HUES64 (cell line): Measurements from ENCODE around the gene PLS1.
"Not testable (repeated sequence)": the region's sequence is repeated elsewhere in the genome, so short reads cannot be mapped to it uniquely, and the experiment has no call there.

Experiments
- H3K27ac ChIP-seq: 2 replicates; pipeline ENCODE4 v1.7.0; 2013; ENCODE audit warnings: low read depth, low read length, inconsistent platforms
- H3K27me3 ChIP-seq: 2 replicates; pipeline ENCODE4 v1.6.1; 2013; ENCODE audit warnings: mild to moderate bottlenecking, low read length; ENCODE audit not compliant: insufficient read depth
- H3K36me3 ChIP-seq: 2 replicates; pipeline ENCODE4 v1.6.1; 2013; ENCODE audit warnings: mild to moderate bottlenecking, low read length; ENCODE audit not compliant: insufficient read depth
- H3K4me1 ChIP-seq: 2 replicates; pipeline ENCODE4 v1.6.1; 2013; ENCODE audit warnings: mild to moderate bottlenecking, low read length, moderate library complexity; ENCODE audit not compliant: insufficient read depth
- H3K4me3 ChIP-seq: 2 replicates; pipeline ENCODE4 v1.5.1; 2013; ENCODE audit warnings: mild to moderate bottlenecking, low read length, moderate library complexity
- H3K9ac ChIP-seq: 2 replicates; pipeline ENCODE4 v1.6.1; 2013; ENCODE audit warnings: mild to moderate bottlenecking, low read depth, low read length
- H3K9me3 ChIP-seq: 2 replicates; pipeline ENCODE4 v1.6.1; 2013; ENCODE audit warnings: low read depth, low read length; ENCODE audit not compliant: insufficient read depth
- WGBS: fragments of 150-250, 120-280 bp; methylation state at CpG from one replicate; pipeline ENCODE4 v1.1.7; 2013; ENCODE audit warnings: missing lambda C conversion rate; 5-methylcytosine and 5-hydroxymethylcytosine counted together

The PLS1 gene

DNA sequence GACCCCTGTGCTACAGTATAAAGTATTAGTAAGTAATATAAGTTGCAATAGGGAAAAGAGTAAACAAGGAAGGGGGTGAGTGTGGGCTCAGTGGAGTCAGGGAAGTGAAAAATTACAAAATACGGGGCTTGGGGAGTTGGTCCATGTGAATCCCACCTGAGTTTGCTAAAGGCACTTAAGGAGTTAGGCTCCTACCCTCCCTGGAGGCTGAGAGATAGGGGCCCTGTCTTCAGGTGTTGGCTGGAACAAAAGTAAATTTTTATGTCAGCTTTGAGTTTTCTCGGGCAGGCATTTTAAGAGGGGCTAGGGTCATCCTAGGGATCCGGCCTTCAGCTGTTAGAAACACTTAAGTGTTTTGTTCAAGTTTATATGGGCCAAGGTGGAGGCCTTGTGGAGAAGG lies 135.9 kb downstream of the PLS1 start:
- no peak overlapping the region for H3K9ac ChIP-seq
- no peaks in the 10 kb centered on the region for H3K27me3 ChIP-seq
- H3K4me3 ChIP-seq = no peak overlapping the region
- H3K36me3 ChIP-seq = no peaks in the 10 kb centered on the region
- H3K27ac ChIP-seq = no peak overlapping the region
- WGBS = 89% methylated on average over 3 of the region's 3 CpGs
- peaks cover 14% of the 10 kb centered on the region for H3K4me1 ChIP-seq
- H3K9me3 ChIP-seq = no peaks in the 10 kb centered on the region

DNA sequence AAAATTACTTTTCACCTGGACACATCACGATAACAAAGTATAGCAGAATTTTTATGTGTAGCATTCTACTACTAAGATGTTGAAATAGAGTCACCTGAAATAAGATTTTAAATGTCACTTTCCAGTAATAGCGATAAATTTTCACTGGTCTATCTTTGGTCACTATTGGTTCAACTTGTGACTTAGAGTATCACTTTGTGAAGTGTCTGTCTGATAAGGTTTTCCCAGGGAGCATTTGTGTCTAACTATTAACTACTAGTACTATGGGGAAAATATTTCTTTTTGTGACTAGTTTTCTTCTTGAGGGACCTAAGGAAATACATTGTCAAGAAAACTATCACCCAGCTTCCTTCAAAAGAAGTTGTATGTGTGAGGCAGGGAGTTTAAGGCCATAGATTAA lies 138.6 kb downstream of the PLS1 start:
- WGBS = 87% methylated on average over 1 of the region's 2 CpGs
- H3K27me3 ChIP-seq = no peaks in the 10 kb centered on the region

DNA sequence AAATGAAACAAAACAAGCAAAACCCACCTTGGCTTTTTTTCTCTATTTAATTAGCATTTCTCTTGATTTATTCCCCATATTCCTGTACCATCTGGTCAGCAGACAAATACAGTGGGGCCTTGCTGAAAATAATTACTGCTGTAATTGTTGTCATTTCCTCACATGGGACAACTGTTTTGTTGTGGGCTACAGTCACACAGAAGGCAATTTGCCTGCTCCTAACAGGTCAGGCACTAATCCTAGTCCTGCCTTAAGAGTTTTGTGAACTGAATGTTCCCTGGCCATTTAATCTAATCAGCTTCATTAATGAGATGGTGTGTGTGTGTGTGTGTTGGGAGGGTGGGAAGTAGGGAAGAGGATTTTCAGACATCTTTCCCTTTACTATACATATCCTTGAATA lies 139.3 kb downstream of the PLS1 start:
- Histone ChIP-seq H3K27me3 (no peaks in the 10 kb centered on the region), H3K9me3 (no peaks in the 10 kb centered on the region), H3K4me3 (no peak overlapping the region), H3K4me1 (peaks cover 22% of the 10 kb centered on the region), H3K36me3 (no peaks in the 10 kb centered on the region), H3K27ac (no peak overlapping the region), H3K9ac (no peak overlapping the region)

More for the DNA sequence above, 138.6 kb downstream of the PLS1 start:
- H3K36me3 ChIP-seq = no peaks in the 10 kb centered on the region
- no peak overlapping the region for H3K27ac ChIP-seq
- H3K9ac ChIP-seq = no peak overlapping the region
- peaks cover 19% of the 10 kb centered on the region for H3K4me1 ChIP-seq
- H3K4me3 ChIP-seq = no peak overlapping the region
- H3K9me3 ChIP-seq = no peaks in the 10 kb centered on the region

DNA sequence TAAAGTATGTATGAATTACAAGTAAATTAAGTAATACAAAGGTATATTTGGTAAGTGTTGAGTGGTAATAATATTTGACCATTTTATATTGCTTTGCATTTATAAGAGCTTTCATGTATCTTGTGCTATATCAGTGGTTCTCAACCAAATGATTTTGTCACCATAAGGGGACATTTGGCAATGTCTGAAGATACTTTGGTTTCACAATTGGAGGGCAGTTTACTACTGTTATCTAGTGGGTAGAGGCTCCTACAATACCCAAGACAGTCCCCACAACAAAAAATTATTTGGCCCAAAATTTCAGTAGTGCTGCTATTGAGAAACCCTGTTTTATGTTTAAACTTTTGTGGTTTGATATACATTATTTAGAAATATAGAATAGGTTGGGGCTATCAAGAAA lies 142.2 kb downstream of the PLS1 start:
- Histone ChIP-seq H3K4me3 (no peak overlapping the region), H3K4me1 (peaks cover 12% of the 10 kb centered on the region; the same call in 1 of the 2 replicates), H3K9me3 (no peaks in the 10 kb centered on the region), H3K36me3 (no peaks in the 10 kb centered on the region), H3K27ac (no peak overlapping the region), H3K9ac (no peak overlapping the region), H3K27me3 (no peaks in the 10 kb centered on the region)

DNA sequence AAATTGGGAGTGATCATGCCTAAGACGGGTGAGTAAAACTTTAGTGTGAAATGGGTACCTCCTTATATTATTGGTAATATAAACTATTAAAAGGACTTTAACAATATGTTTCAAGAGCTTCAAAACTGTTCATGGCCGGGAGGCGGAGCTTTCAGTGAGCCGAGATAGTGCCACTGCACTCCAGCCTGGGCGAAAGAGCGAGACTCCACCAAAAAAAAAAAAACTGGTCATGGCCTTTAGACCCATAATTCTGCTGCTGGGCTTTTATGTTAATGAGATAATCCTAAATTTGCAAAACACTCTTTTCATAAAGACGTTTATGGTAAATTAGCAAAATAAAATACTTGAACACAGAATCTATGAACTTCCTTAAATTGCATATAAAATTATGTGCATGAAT lies 150.5 kb downstream of the PLS1 start:
- 93% methylated on average over 6 of the region's 7 CpGs for WGBS
- Histone ChIP-seq H3K4me1 (no peaks in the 10 kb centered on the region), H3K36me3 (peaks cover 27% of the 10 kb centered on the region), H3K9ac (no peak overlapping the region), H3K27me3 (no peaks in the 10 kb centered on the region), H3K27ac (no peak overlapping the region), H3K4me3 (no peak overlapping the region), H3K9me3 (no peaks in the 10 kb centered on the region; the same call in 1 of the 2 replicates)

DNA sequence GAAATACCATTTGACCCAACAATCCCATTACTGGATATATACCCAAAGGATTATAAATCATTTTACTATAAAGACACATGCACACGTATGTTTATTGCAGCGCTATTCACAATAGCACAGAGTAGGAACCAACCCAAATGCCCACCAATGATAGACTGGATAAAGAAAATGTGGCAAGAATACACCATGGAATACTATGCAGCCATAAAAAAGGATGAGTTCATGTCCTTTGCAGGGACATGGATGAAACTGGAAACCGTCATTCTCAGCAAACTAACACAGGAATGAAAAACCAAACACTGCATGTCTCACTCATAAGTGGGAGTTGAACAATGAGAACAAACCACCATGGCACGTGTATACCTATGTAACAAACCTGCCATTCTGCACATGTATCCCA lies 154.3 kb downstream of the PLS1 start:
- H3K9me3 ChIP-seq, H3K9ac ChIP-seq, H3K4me3 ChIP-seq, H3K27me3 ChIP-seq, H3K4me1 ChIP-seq, H3K27ac ChIP-seq: not testable (repeated sequence)
- WGBS = 96% methylated on average over 4 of the region's 4 CpGs
- H3K36me3 ChIP-seq = peaks cover 27% of the 10 kb centered on the region

DNA sequence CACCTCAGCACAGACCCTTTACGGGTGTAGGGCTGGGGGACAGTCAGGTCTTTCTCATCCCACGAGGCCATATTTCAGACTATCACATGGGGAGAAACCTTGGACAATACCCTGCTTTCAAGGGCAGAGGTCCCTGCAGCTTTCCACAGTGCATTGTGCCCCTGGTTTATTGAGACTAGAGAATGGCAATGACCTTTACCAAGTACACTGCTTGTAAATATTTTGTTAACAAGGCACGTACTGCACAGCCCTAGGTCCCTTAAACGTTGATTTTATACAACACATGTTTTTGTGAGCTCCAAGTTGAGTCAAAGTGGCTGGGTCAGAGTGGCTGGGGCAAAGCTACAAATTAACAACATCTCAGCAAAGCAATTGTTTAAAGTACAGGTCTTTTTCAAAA lies 156.4 kb downstream of the PLS1 start:
- not testable (repeated sequence) for H3K27ac ChIP-seq, H3K4me1 ChIP-seq, H3K9ac ChIP-seq, H3K4me3 ChIP-seq, H3K9me3 ChIP-seq, H3K27me3 ChIP-seq
- 97% methylated on average over 4 of the region's 4 CpGs for WGBS
- peaks cover 27% of the 10 kb centered on the region for H3K36me3 ChIP-seq

DNA sequence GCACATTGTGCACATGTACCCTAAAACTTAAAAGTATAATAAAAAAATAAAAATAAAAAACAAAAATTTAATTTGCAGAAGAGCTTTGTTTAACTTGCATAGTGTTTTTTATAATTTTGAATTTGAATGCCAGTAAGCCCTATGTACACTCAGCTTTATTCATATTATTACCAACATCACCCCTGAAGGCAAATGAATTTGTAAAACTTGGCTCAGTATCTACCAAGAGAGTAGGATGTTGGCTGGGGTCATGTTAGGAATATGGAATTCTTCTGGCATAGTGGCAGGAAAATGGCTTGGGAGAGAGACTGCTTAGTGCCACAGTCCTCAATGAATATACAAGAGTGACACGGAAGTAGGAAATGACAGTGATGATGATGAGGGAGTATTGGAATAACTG lies 158.3 kb downstream of the PLS1 start:
- no peak overlapping the region for H3K4me3 ChIP-seq
- H3K9ac ChIP-seq = no peak overlapping the region
- no peaks in the 10 kb centered on the region for H3K4me1 ChIP-seq
- H3K27me3 ChIP-seq = no peaks in the 10 kb centered on the region
- WGBS = 91% methylated on average over 1 of the region's 1 CpG
- H3K36me3 ChIP-seq = peaks cover 12% of the 10 kb centered on the region
- no peak overlapping the region for H3K27ac ChIP-seq
- H3K9me3 ChIP-seq = no peaks in the 10 kb centered on the region; the same call in 1 of the 2 replicates
